LNCAP (cell line): ENCODE results near the gene BCL7B.

Experiments
- CTCF ChIP-seq: fragments of 450-650 bp; IDR thresholded peaks from 2 replicates; pipeline ENCODE4 v1.5.1; 2017; ENCODE audit warnings: mild to moderate bottlenecking

BCL7B gene

DNA sequence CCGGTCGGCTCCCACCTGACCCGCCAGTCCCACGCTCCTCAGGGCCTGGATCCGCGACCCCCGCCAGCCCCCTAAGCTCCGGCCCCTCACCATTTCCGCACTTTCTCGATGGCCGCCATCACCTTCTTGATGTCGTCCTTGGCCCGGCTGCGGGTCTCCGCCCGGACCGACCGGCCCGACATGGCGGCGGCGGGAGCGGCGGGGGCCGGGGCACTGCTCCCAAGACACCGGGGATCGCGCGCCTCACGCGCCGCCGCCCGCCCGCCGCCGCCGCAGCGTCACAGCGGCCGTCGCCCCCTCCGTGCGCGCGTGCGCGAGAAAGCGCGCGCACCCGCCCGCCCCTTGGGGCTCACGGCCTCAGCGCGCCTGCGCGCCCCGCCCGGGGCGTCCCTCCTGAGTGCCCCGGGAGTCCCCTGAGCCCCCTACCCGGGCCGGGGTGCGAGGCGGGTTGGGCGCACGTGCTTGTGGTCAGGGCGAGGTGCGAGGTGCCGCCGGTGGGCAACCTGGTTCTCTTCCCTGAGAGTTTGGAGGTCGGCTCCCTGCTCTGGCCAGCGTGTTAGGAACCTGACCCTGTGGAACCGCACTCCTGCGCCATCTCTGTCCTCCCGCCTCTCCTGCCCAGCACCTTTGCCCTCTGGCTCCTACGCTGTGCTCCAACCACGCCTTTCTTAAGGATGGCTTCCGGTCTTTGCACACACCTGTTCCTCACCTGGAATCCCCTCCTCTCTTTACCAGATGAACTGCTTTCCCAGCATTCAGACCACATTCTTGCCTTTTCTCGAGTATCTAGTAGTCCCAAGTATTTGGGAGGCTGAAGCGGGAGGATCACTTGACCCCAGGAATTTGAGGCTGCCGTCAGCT lies at the start of gene BCL7B:
BCL7B (minus strand) TSS at position 294 of the 861 bp plus-strand sequence; CDS start at position 182, 112 bp downstream.
- no peak for TF ChIP-seq CTCF

DNA sequence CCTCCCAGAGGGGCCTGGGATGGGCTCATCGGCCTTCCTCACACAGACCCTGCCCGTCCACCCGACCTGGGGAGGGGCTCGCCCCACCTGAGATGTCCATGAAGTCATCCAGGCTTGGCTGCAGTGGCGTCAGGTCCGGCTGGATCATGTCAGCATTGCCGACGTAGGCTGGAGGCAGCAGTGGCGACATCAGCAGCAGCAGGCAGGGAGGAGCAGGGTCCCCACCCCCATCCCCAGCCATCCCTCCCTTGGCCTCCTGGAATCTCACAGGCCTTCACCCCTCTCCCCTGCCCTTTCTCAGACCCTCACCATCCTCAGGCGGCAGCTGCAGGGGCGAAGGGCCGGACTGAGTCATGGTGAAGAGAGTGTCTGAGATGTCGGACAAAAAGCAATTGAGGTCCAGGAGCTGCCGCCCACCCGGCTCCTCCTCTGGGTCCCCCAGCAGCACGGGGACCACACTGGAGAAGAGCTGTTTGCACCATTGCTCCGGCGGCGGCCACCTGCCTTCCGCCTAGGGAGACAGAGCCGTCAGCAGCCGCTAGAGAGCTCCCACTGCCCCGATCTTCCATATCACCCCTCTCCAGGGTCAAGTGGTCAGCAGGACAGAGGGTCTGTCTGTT lies 48.2 kb upstream of the BCL7B start:
- no peak for TF ChIP-seq CTCF

DNA sequence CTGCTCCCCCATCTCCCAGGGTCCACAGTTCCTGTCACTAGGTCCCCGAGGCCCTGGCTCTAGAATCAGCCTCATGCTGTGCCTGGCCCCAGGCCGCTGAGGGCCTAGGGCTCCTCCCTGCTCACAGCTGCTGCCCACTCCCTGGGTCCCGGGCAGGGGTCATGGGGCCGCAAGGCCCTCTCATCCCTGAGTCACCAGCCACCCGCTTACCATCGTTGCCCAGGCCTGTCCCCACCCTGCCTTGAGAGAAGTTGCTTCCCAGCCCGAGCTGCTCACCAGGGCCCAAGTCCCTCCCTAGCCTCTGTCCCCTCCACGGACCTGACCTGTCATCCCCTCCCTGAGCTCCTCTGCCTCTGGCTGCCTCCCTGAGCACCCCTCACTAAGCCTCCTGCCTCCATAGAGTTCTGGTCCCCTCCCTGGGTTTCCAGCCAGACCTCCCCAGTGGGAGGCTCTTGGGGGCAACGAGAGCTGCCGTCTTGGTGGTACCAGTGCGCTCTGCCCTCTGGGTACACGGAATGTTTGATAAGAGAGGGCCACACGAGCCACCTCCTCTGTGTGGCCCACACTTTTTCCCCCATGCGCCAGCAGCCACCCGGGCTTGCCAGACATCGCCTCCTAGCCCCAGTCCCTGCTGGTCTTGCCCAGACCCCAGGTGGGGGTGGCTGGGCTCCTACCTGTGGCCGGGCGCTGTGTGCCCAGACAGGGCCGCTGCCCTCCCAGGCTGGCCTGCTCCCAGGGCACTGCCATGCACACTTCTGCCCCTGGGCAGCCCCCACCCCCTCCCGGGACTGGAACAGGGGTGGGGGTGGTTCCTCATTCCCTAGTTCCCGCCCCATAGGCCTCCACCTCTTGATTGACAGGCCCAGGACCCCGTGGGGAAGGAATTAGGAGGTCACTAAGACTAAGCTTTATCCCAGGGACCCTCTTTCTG lies 45.5 kb upstream of the BCL7B start:
- no peak for TF ChIP-seq CTCF

DNA sequence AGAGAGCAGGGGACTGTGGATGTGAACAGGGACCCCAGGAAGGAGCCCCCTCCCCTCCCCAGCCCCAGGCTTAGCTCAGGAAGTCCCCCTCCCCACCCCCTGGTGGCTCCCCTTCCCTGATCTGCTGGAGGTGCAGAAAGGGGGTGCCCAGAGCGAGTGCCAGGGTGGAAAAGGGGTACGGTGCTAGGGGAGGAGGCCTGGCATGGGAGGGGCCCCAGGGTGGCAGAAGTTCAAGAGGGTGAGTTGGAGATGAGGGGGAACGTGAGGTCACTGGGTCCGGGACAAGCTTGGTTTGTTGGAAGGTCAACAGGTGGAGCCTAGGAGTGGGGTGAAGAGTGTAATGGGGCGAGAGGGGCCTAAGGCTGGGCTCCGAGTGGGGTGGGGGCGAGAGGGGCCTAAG lies 42.4 kb upstream of the BCL7B start:
- no peak for TF ChIP-seq CTCF

GRCh38 chr7:73599151-73599882 lies 41.8 kb upstream of the BCL7B start:
- no peak for TF ChIP-seq CTCF

DNA sequence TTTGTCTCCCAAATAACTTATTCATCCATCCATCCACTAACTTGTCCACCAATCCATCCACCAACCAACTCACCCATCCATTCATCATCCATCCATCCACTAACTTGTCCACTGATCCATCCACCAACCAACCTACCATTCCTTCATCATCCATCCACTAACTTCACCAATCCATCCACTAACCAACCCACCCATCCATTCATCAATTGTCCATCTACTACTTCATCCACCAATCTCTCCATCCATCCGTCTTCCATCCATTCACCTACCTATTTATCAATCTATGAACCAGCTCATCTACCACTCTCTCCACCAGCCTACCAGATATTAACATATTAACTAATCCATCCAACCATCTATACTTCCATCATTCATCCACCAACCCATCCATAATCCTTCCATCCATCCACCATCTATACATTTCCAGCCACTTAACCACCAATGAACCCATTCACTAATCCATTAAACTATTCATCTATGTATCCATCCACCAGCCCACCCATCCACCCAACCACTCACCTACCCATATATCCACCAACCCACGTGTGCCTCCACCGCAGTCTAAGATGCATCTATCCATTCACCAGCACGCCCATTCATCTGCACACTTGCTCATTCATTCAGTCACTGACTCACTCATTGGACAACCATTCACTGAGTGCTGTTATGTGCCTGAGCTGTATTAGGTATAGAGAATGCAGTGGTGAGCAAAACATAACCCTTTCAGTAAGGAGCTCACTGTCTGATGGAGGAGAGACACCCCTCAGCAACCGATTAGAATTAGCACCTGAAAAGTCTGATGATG lies 40.7 kb upstream of the BCL7B start:
- TF ChIP-seq CTCF: no peak
